HepG2 (cell line): Measurements from ENCODE around the gene C3orf70. TPM values are rescaled to one million over a fixed set of nuclear protein-coding genes. Genes with fewer than 3 reads are reported as not detected.

Experiments
- ATAC-seq: fragments of 200-7000 bp; cut with Tn5 transposase; 3 replicates; pipeline ENCODE4 v1.9.1; 2020; ENCODE audit warnings: mild to moderate bottlenecking, moderate library complexity
- BruUV-seq: library from RNA; stranded (reverse); fragments of 400-500 nt; replicated peaks from 2 replicates; lab custom pipeline; 2021; lab: Mats Ljungman, UMichigan
- CTCF ChIA-PET: fragments of 300-600 bp; formaldehyde crosslinking; extraction: SDS; loops from one replicate; lab custom pipeline; 2021; ENCODE audit warnings: low total read pairs, inconsistent platforms, low intra/inter-chr PET ratio; lab: Yijun Ruan, JAX
- POLR2A ChIA-PET: fragments of 350-600 bp; sonication (Branson Sonifier 250); formaldehyde crosslinking; loops from one replicate; lab custom pipeline; 2020; ENCODE audit warnings: antibody characterized with exemption, inconsistent platforms; lab: Yijun Ruan, JAX
- DNase-seq: peaks from one replicate; pipeline ENCODE4 v3.0.0-alpha.2; 2015; ENCODE audit warnings: low spot score
- FAIRE-seq: peaks from 3 replicates; lab custom pipeline; 2011; peaks lifted over from hg19 to GRCh38; lab: Jason Lieb, UNC
- H2AFZ ChIP-seq: one replicate; pipeline ENCODE4 v1.6.1; 2011; ENCODE audit warnings: low read length, inconsistent platforms
- H3K27ac ChIP-seq: fragments of 300-600 bp; 3 replicates; pipeline ENCODE4 v1.8.0; 2011; ENCODE audit warnings: mixed run types, mild to moderate bottlenecking, mixed read lengths, low read length, inconsistent platforms; ENCODE audit not compliant: insufficient read depth; ENCODE audit errors: extremely low read length
- H3K27me3 ChIP-seq, 2 experiments: fragments of 200-600 bp in 1 of 2; 2 replicates in 1 of 2; 3 replicates in 1 of 2; pipeline versions ENCODE4 v1.6.0 to v1.8.0; 2011; ENCODE audit warnings: low read length in 2 of 2, mild to moderate bottlenecking in 2 of 2, moderate library complexity in 2 of 2, inconsistent platforms in 1 of 2; ENCODE audit not compliant: insufficient read depth in 2 of 2, control insufficient read depth in 1 of 2
- H3K36me3 ChIP-seq, 2 experiments: fragments of 200-600 bp in 1 of 2; replicated peaks in 1 of 2; 2 replicates in 1 of 2; 3 replicates in 1 of 2; pipeline versions ENCODE4 v1.5.1 to v1.8.0; 2011; ENCODE audit warnings: low read length in 2 of 2, inconsistent platforms in 1 of 2; ENCODE audit not compliant: insufficient read depth in 2 of 2, control insufficient read depth in 1 of 2
- H3K4me1 ChIP-seq: 2 replicates; pipeline ENCODE4 v1.5.1; 2012; ENCODE audit warnings: low read length, inconsistent platforms; ENCODE audit not compliant: insufficient read depth
- H3K4me2 ChIP-seq: 2 replicates; pipeline ENCODE4 v1.6.0; 2011; ENCODE audit warnings: low read depth, low read length, inconsistent platforms
- H3K4me3 ChIP-seq, 3 experiments: fragments of 200-600 bp in 1 of 3; sonication (generic), shearing (Covaris generic) in 1 of 3; replicated peaks in 1 of 3; 2 replicates each; pipeline ENCODE4 v1.5.1; 2011 to 2016; ENCODE audit warnings: low read length in 3 of 3, inconsistent platforms in 2 of 3, low read depth in 2 of 3, mild to moderate bottlenecking in 2 of 3, control low read depth in 1 of 3, mixed read lengths in 1 of 3; ENCODE audit not compliant: insufficient read depth in 1 of 3
- H3K79me2 ChIP-seq: one replicate; pipeline ENCODE4 v1.6.1; 2011; ENCODE audit warnings: low read length, inconsistent platforms; ENCODE audit not compliant: insufficient read depth
- H3K9ac ChIP-seq: 2 replicates; pipeline ENCODE4 v1.6.0; 2011; ENCODE audit warnings: mild to moderate bottlenecking, low read depth, low read length, inconsistent platforms; ENCODE audit not compliant: insufficient read depth
- H3K9me3 ChIP-seq: 2 replicates; pipeline ENCODE4 v1.5.1; 2012; ENCODE audit warnings: mild to moderate bottlenecking, low read length
- H4K20me1 ChIP-seq: 2 replicates; pipeline ENCODE4 v1.6.0; 2011; ENCODE audit warnings: inconsistent platforms, mild to moderate bottlenecking, low read length, moderate library complexity; ENCODE audit not compliant: insufficient read depth
- FOXK1 ChIP-seq: sonication (generic); formaldehyde crosslinking; IDR thresholded peaks from 2 replicates; pipeline ENCODE4 v1.4.0; 2020; ENCODE audit warnings: low read depth, missing genetic modification reagents, borderline replicate concordance
- MIER3 ChIP-seq: IDR thresholded peaks from 2 replicates; pipeline ENCODE4 v1.6.1; 2016; ENCODE audit warnings: missing compliant biosample characterization, borderline replicate concordance
- MTA1 ChIP-seq: sonication (generic); formaldehyde crosslinking; IDR thresholded peaks from 2 replicates; pipeline ENCODE4 v1.4.0; 2020; ENCODE audit warnings: missing genetic modification reagents, mild to moderate bottlenecking, borderline replicate concordance
- ONECUT2 ChIP-seq: sonication (generic); formaldehyde crosslinking; IDR thresholded peaks from 2 replicates; pipeline ENCODE4 v1.4.0; 2020; ENCODE audit warnings: missing genetic modification reagents
- PPARG ChIP-seq: conservative IDR thresholded peaks from 2 replicates; pipeline ENCODE4 v1.6.1; 2016; ENCODE audit warnings: missing biosample characterization, missing genetic modification reagents
- RAD21 ChIP-seq: fragments of 450-650 bp; formaldehyde crosslinking; IDR thresholded peaks from 2 replicates; pipeline ENCODE4 v1.5.0; 2020; ENCODE audit warnings: mild to moderate bottlenecking
- RCOR2 ChIP-seq: IDR thresholded peaks from 2 replicates; pipeline ENCODE4 v1.6.1; 2016; ENCODE audit warnings: missing biosample characterization, missing genetic modification reagents
- XRCC5 ChIP-seq: fragments of 200-400 bp; formaldehyde crosslinking; optimal IDR thresholded peaks from 2 replicates; pipeline ENCODE3; 2017; ENCODE audit warnings: mild to moderate bottlenecking, low read length
- ZNF331 ChIP-seq: sonication (generic); formaldehyde crosslinking; IDR thresholded peaks from 2 replicates; pipeline ENCODE4 v1.4.0; 2020; ENCODE audit warnings: missing genetic modification reagents
- ZNF501 ChIP-seq: sonication (generic); formaldehyde crosslinking; IDR thresholded peaks from 2 replicates; pipeline ENCODE4 v1.5.1; 2020; ENCODE audit warnings: mild to moderate bottlenecking, moderate library complexity, missing genetic modification reagents
- ZNF674 ChIP-seq: sonication (generic); formaldehyde crosslinking; IDR thresholded peaks from 2 replicates; pipeline ENCODE4 v1.5.0; 2020; ENCODE audit warnings: low read depth, mild to moderate bottlenecking, missing genetic modification reagents
- ZNF709 ChIP-seq: sonication (generic); formaldehyde crosslinking; IDR thresholded peaks from 2 replicates; pipeline ENCODE4 v1.5.0; 2020; ENCODE audit warnings: mild to moderate bottlenecking, missing genetic modification reagents
- WGBS: methylation state at CpG from one replicate; pipeline ENCODE4 v1.1.6; 2017; ENCODE audit warnings: low lambda C conversion rate; 5-methylcytosine and 5-hydroxymethylcytosine counted together
- in situ Hi-C: cut with HindIII; loops from 2 replicates; pipeline ENCODE4 v1.10.0; 2017; ENCODE audit warnings: low pct_unique_long_range_greater_than_20kb; ENCODE audit not compliant: extremely low pct_ligation_motif_present
- intact Hi-C: fragments of 100-400 bp; cut with micrococcal nuclease; formaldehyde crosslinking; loops from one replicate; pipeline ENCODE4 v1.10.0; 2022; ENCODE audit not compliant: unreplicated experiment
- polyA plus RNA-seq, 8 experiments: library from polyadenylated mRNA; depleted of rRNA in 3 of 8; stranded (reverse) in 7 of 8; unstranded in 1 of 8; fragments of >200 nt; fragmentation: Illumina TruSeq in 4 of 8; extraction: Trizol in 4 of 8; gene quantifications; 2 replicates each; pipeline versions ENCODE4 v1.2.1 to v1.2.3, GENCODE V29; 2011 to 2016; ENCODE audit warnings: low read depth in 4 of 8, missing spikeins in 1 of 8, mixed read lengths in 1 of 8; ENCODE audit not compliant: insufficient read depth in 1 of 8
- total RNA-seq, 5 experiments: library from RNA; depleted of rRNA; stranded (reverse); fragments of >200 nt; fragmentation: Illumina TruSeq; extraction: Trizol; gene quantifications; 2 replicates each; pipeline ENCODE4 v1.2.3, GENCODE V29; 2016; ENCODE audit warnings: low read depth in 1 of 5
- TF ChIP-seq, protein P1 (sequence below): sonication (generic); formaldehyde crosslinking; IDR thresholded peaks from 2 replicates; pipeline ENCODE4 v1.4.0; 2020; ENCODE audit warnings: missing genetic modification reagents
- TF ChIP-seq, protein P2 (sequence below): sonication (generic); formaldehyde crosslinking; IDR thresholded peaks from 2 replicates; pipeline ENCODE4 v1.4.0; 2020; ENCODE audit warnings: missing genetic modification reagents

C3orf70 gene
- total and polyA plus RNA-seq, 2 of the 13 experiments (the other 11 are each of a cell fraction or from before 2014, with no cell fraction given): 0.79 to 2.4 TPM

DNA sequence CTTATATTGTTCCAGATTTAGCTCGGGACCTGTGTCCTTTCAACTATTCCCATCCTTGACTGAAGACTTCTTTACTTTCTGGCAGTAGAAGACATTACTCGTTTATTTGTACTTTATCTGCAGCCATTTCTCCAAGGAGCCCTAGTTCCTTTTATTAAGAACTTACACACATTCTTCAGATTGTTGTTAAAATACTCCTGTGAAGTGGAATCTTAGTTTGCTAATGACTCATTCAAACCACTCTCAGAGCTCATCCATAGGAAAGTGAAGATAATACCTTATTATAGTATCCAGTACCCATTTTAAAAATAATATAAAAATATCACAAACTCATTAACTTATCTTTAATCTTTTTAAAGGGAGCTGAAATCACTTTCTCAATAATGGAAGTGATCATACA, 63.5 kb downstream of the C3orf70 start:
- FAIRE-seq (no peak), ATAC-seq (no peak), DNase-seq (no peak)
- no peaks in the 10 kb centered on the region; a peak in 1 of 5 replicates for H3K27me3 ChIP-seq
- 42% methylated on average over 2 of the region's 2 CpGs for WGBS
- no peak overlapping the region for H2AFZ ChIP-seq
- TF ChIP-seq ONECUT2: no peak
- TF ChIP-seq ZNF331: no peak
- no peak overlapping the region for H3K4me3 ChIP-seq
- no peaks in the 10 kb centered on the region for H4K20me1 ChIP-seq
- intact Hi-C loops (no loop called here), in situ Hi-C loops (no loop called here)
- no peak overlapping the region for H3K4me2 ChIP-seq
- no peak overlapping the region for H3K27ac ChIP-seq
- no peak overlapping the region for H3K9ac ChIP-seq
- POLR2A ChIA-PET: no interaction called here
- H3K4me1 ChIP-seq: peaks cover 7% of the 10 kb centered on the region; the same call in 1 of the 2 replicates
- CTCF ChIA-PET: no interaction called here
- H3K79me2 ChIP-seq: no peaks in the 10 kb centered on the region
- no peaks in the 10 kb centered on the region for H3K9me3 ChIP-seq
- no peaks in the 10 kb centered on the region for H3K36me3 ChIP-seq
- BruUV-seq: no TSS peak

DNA sequence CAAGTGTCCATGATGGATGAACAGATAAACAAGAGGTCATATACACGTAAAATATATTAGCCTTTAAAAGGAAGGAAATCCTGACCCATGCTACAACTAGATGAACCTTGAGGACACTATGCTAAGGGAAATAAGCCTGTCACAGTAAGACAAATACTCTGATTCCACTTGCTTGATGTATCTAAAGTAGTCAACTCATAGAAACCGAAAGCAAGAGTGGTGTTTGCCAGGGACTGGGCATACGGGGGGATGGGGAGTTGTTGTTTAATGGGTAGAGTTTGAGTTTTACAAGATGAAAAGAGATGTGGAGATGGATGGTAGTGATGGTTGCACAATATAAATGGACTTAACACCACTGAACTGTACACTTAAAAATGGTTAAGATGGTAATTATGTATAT, 65.4 kb downstream of the C3orf70 start:
- no peak overlapping the region for H2AFZ ChIP-seq
- no peaks in the 10 kb centered on the region; a peak in 1 of 5 replicates for H3K36me3 ChIP-seq
- 44% methylated on average over 3 of the region's 3 CpGs for WGBS
- BruUV-seq: no TSS peak
- H3K4me3 ChIP-seq: no peak overlapping the region
- no peaks in the 10 kb centered on the region for H3K9me3 ChIP-seq
- in situ Hi-C loops (no loop called here), intact Hi-C loops (no loop called here)
- no peak overlapping the region for H3K4me2 ChIP-seq
- CTCF ChIA-PET: no interaction called here
- ATAC-seq (no peak), FAIRE-seq (no peak), DNase-seq (no peak)
- no peak overlapping the region for H3K27ac ChIP-seq
- POLR2A ChIA-PET: no interaction called here
- H3K79me2 ChIP-seq: no peaks in the 10 kb centered on the region
- no peaks in the 10 kb centered on the region for H4K20me1 ChIP-seq
- H3K4me1 ChIP-seq: peaks cover 7% of the 10 kb centered on the region; the same call in 1 of the 2 replicates
- H3K27me3 ChIP-seq: no peaks in the 10 kb centered on the region; a peak in 1 of 5 replicates
- no peak overlapping the region for H3K9ac ChIP-seq
- TF ChIP-seq ZNF674 (CRISPR knock-in tag) (no peak), MTA1 (CRISPR knock-in tag) (no peak), ZNF709 (no peak), PPARG (CRISPR knock-in tag) (no peak), RAD21 (CRISPR knock-in tag) (no peak), FOXK1 (CRISPR knock-in tag) (no peak), ZNF501 (no peak), MIER3 (CRISPR knock-in tag) (no peak), RCOR2 (CRISPR knock-in tag) (no peak), XRCC5 (no peak)
- TF ChIP-seq, protein P1, sequence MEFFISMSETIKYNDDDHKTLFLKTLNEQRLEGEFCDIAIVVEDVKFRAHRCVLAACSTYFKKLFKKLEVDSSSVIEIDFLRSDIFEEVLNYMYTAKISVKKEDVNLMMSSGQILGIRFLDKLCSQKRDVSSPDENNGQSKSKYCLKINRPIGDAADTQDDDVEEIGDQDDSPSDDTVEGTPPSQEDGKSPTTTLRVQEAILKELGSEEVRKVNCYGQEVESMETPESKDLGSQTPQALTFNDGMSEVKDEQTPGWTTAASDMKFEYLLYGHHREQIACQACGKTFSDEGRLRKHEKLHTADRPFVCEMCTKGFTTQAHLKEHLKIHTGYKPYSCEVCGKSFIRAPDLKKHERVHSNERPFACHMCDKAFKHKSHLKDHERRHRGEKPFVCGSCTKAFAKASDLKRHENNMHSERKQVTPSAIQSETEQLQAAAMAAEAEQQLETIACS (CRISPR knock-in tag): no peak
- TF ChIP-seq, protein P2, sequence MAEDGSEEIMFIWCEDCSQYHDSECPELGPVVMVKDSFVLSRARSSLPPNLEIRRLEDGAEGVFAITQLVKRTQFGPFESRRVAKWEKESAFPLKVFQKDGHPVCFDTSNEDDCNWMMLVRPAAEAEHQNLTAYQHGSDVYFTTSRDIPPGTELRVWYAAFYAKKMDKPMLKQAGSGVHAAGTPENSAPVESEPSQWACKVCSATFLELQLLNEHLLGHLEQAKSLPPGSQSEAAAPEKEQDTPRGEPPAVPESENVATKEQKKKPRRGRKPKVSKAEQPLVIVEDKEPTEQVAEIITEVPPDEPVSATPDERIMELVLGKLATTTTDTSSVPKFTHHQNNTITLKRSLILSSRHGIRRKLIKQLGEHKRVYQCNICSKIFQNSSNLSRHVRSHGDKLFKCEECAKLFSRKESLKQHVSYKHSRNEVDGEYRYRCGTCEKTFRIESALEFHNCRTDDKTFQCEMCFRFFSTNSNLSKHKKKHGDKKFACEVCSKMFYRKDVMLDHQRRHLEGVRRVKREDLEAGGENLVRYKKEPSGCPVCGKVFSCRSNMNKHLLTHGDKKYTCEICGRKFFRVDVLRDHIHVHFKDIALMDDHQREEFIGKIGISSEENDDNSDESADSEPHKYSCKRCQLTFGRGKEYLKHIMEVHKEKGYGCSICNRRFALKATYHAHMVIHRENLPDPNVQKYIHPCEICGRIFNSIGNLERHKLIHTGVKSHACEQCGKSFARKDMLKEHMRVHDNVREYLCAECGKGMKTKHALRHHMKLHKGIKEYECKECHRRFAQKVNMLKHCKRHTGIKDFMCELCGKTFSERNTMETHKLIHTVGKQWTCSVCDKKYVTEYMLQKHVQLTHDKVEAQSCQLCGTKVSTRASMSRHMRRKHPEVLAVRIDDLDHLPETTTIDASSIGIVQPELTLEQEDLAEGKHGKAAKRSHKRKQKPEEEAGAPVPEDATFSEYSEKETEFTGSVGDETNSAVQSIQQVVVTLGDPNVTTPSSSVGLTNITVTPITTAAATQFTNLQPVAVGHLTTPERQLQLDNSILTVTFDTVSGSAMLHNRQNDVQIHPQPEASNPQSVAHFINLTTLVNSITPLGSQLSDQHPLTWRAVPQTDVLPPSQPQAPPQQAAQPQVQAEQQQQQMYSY (CRISPR knock-in tag): no peak
